Tibial nerve (tissue), 4 donors: ENCODE data around the gene ZBTB20. TPM values are rescaled to one million over a fixed set of nuclear protein-coding genes. Genes with fewer than 3 reads are reported as not detected.
"Not testable (repeated sequence)": the region's sequence is repeated elsewhere in the genome, so short reads cannot be mapped to it uniquely, and the experiment has no call there.

Experiments
- DNase-seq, 2 donors: peaks; one replicate each; pipeline ENCODE4 v3.0.0-alpha.2; 2019; ENCODE audit warnings: low spot score in 2 of 2
- H3K27ac ChIP-seq, 4 donors: fragments of 200-600 bp; sonication (generic) in 3 of 4; one replicate each; pipeline ENCODE4 v1.5.1; 2017 to 2019; ENCODE audit warnings: mild to moderate bottlenecking in 1 of 4
- H3K27me3 ChIP-seq, 2 donors: fragments of 200-600 bp; sonication (generic) in 1 of 2; one replicate each; pipeline versions ENCODE4 v1.5.1 to v1.6.0; 2017 to 2019
- H3K36me3 ChIP-seq, 3 donors: fragments of 200-600 bp; sonication (generic); one replicate each; pipeline ENCODE4 v1.5.1; 2018 to 2019
- H3K4me1 ChIP-seq, 4 donors: fragments of 200-600 bp; sonication (generic) in 3 of 4; one replicate each; pipeline ENCODE4 v1.5.1; 2017 to 2019
- H3K4me3 ChIP-seq, 4 donors: fragments of 200-600 bp; sonication (generic) in 3 of 4; one replicate each; pipeline ENCODE4 v1.5.1; 2017 to 2019; ENCODE audit warnings: mild to moderate bottlenecking in 1 of 4, moderate library complexity in 1 of 4
- H3K9me3 ChIP-seq, 4 donors: fragments of 200-600 bp; sonication (generic) in 3 of 4; one replicate each; pipeline ENCODE4 v1.5.1; 2017 to 2019
- CTCF ChIP-seq, 5 experiments: fragments of 200-600 bp in 3 of 5; fragments of 450-650 bp in 2 of 5; sonication (generic) in 3 of 5; IDR thresholded peaks; one replicate each; pipeline ENCODE4 v1.5.1; 2016 to 2019; ENCODE audit warnings: antibody characterized with exemption in 5 of 5, mild to moderate bottlenecking in 3 of 5, moderate library complexity in 2 of 5
- EP300 ChIP-seq, 2 donors: sonication (generic); formaldehyde crosslinking; IDR thresholded peaks; one replicate each; pipeline ENCODE4 v1.6.1; 2017; ENCODE audit warnings: antibody characterized with exemption in 2 of 2, mild to moderate bottlenecking in 1 of 2
- POLR2A ChIP-seq, 2 donors: fragments of 450-650 bp; IDR thresholded peaks; one replicate each; pipeline ENCODE4 v1.6.1; 2017; ENCODE audit warnings: antibody characterized with exemption in 2 of 2, mild to moderate bottlenecking in 2 of 2, moderate library complexity in 2 of 2
- WGBS, 2 donors: methylation state at CpG; one replicate each; pipeline ENCODE4 v1.1.5; 2018; 5-methylcytosine and 5-hydroxymethylcytosine counted together
- total RNA-seq, 4 donors: library from RNA; depleted of rRNA; stranded (reverse); fragments of >200 nt; gene quantifications; one replicate each; pipeline ENCODE4 v1.1.0, GENCODE V29; 2016

The ZBTB20 gene
- total RNA-seq, 4 donors from 2014 or later: 63.3 to 127 (median 102) TPM

DNA sequence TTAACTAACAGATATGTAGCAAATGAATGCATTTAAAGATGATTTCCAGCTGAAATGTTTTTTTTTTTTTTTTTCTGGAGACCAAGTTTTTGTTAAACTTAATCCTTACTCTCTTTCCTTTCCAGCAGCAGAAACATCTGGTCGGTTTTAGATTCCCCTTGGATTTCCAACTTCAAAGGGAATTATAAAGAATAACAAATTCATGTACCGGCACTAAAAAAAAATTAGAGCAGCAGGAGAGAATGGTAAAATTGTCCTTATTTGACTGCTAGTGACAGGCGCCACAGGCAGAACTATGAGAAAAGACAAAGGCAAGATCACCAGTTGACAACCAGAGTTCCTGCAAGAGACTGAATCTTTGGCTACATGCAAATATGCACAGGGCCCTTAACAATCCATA lies 459.9 kb downstream of the ZBTB20 start:
- 55 to 66% methylated on average over 3 of the region's 3 CpGs for WGBS, 2 donors
- Histone ChIP-seq H3K4me3 (no peak overlapping the region), H3K4me1 (peaks cover 0 to 47% (median 0%) of the 10 kb centered on the region in 4 donors), H3K36me3 (no peaks in the 10 kb centered on the region), H3K9me3 (no peaks in the 10 kb centered on the region), H3K27me3 (no peaks in the 10 kb centered on the region), H3K27ac (peak overlapping the region in 2 of 4 donors; percentile 58 to 81)
- no peak for TF ChIP-seq EP300 (IDR thresholded peaks at IDR 0.05)
- TF ChIP-seq CTCF (IDR thresholded peaks at IDR 0.05): no peak
- TF ChIP-seq POLR2A (IDR thresholded peaks at IDR 0.05): no peak
- no peak for DNase-seq

DNA sequence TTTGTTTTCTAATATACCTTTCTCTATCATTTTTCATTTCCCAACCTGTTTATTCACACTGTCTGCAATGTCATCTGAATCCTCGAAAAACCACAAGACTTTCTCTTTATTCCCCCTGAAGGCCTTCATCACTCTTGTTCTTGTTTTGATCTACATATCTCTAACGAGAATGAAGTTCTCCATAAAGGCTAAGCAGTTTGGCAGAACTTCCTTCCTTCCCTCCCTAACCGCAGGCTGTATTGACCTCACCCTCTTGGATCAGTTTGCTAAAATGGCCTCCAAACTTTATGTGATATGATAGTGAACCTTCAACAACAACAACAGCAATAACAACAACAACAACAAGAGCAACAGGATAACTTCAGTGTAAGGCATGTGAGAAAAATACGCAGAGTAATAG lies 460.5 kb downstream of the ZBTB20 start:
- Histone ChIP-seq H3K27ac (peak overlapping the region in 2 of 4 donors; percentile 58 to 81), H3K4me1 (peaks cover 0 to 42% (median 0%) of the 10 kb centered on the region in 4 donors), H3K4me3 (no peak overlapping the region), H3K27me3 (no peaks in the 10 kb centered on the region), H3K36me3 (no peaks in the 10 kb centered on the region), H3K9me3 (no peaks in the 10 kb centered on the region)
- TF ChIP-seq CTCF (IDR thresholded peaks at IDR 0.05): no peak
- TF ChIP-seq POLR2A (IDR thresholded peaks at IDR 0.05): no peak
- no peak for TF ChIP-seq EP300 (IDR thresholded peaks at IDR 0.05)
- no peak for DNase-seq
- 51 to 63% methylated on average over 4 of the region's 4 CpGs for WGBS, 2 donors

- no peaks in the 10 kb centered on the region for H3K9me3 ChIP-seq
- peak overlapping the region in 2 of 4 donors; percentile 68 to 81 for H3K27ac ChIP-seq
- TF ChIP-seq POLR2A (IDR thresholded peaks at IDR 0.05) (no peak), CTCF (IDR thresholded peaks at IDR 0.05) (no peak), EP300 (IDR thresholded peaks at IDR 0.05) (no peak)
- no peaks in the 10 kb centered on the region for H3K36me3 ChIP-seq
- no peaks in the 10 kb centered on the region for H3K27me3 ChIP-seq
- WGBS, 2 donors: 62 to 71% methylated on average over 4 of the region's 4 CpGs
- peak overlapping the region in 1 of 4 donors; percentile 25 for H3K4me3 ChIP-seq
- H3K4me1 ChIP-seq: peaks cover 0 to 42% (median 0%) of the 10 kb centered on the region in 4 donors
- no peak for DNase-seq
Observed at GRCh38 chr3:114685161-114685560, 461.9 kb downstream of the ZBTB20 start.

GRCh38 chr3:114680299-114680698 lies 466.8 kb downstream of the ZBTB20 start:
- H3K27ac ChIP-seq: no peak overlapping the region
- H3K4me3 ChIP-seq: no peak overlapping the region
- 80 to 84% methylated on average over 1 of the region's 1 CpG for WGBS, 2 donors
- H3K4me1 ChIP-seq: peaks cover 0 to 18% (median 0%) of the 10 kb centered on the region in 4 donors
- no peaks in the 10 kb centered on the region for H3K36me3 ChIP-seq
- no peaks in the 10 kb centered on the region for H3K27me3 ChIP-seq
- TF ChIP-seq CTCF (IDR thresholded peaks at IDR 0.05) (no peak), EP300 (IDR thresholded peaks at IDR 0.05) (no peak), POLR2A (IDR thresholded peaks at IDR 0.05) (no peak)
- no peaks in the 10 kb centered on the region for H3K9me3 ChIP-seq
- no peak for DNase-seq

GRCh38 chr3:114679773-114680172 lies 467.3 kb downstream of the ZBTB20 start:
- peaks cover 0 to 17% (median 0%) of the 10 kb centered on the region in 4 donors for H3K4me1 ChIP-seq
- not testable (repeated sequence) for H3K36me3 ChIP-seq, H3K27me3 ChIP-seq, H3K27ac ChIP-seq, DNase-seq, H3K4me3 ChIP-seq, H3K9me3 ChIP-seq
- WGBS, 2 donors: 95 to 97% methylated on average over 3 of the region's 3 CpGs

GRCh38 chr3:114675104-114675503 lies 472.0 kb downstream of the ZBTB20 start:
- H3K9me3 ChIP-seq: no peaks in the 10 kb centered on the region
- no peak overlapping the region for H3K4me3 ChIP-seq
- H3K4me1 ChIP-seq: peaks cover 0 to 19% (median 0%) of the 10 kb centered on the region in 4 donors
- DNase-seq: no peak
- WGBS, 2 donors: 65 to 66% methylated on average over 4 of the region's 4 CpGs
- TF ChIP-seq EP300 (IDR thresholded peaks at IDR 0.05) (no peak), CTCF (IDR thresholded peaks at IDR 0.05) (no peak), POLR2A (IDR thresholded peaks at IDR 0.05) (no peak)
- H3K27me3 ChIP-seq: no peaks in the 10 kb centered on the region
- H3K27ac ChIP-seq: no peak overlapping the region
- H3K36me3 ChIP-seq: no peaks in the 10 kb centered on the region
